HFF-Myc (cell line): ENCODE measurements around the gene PRKCE.

Experiments used
- DNase-seq: peaks from one replicate; pipeline ENCODE4 v3.0.0-alpha.2; 2011; ENCODE audit warnings: low read depth; ENCODE audit errors: extremely low read depth
- H3K4me3 ChIP-seq: replicated peaks from 2 replicates; pipeline ENCODE4 v1.5.1; 2011; ENCODE audit warnings: low read depth, mild to moderate bottlenecking, control low read depth, low read length
- TF ChIP-seq, protein P1 (sequence below): IDR thresholded peaks from 2 replicates; pipeline ENCODE4 v1.5.1; 2012; ENCODE audit warnings: mild to moderate bottlenecking, low read depth, low read length, control low read depth; ENCODE audit errors: missing control alignments

The PRKCE gene

DNA sequence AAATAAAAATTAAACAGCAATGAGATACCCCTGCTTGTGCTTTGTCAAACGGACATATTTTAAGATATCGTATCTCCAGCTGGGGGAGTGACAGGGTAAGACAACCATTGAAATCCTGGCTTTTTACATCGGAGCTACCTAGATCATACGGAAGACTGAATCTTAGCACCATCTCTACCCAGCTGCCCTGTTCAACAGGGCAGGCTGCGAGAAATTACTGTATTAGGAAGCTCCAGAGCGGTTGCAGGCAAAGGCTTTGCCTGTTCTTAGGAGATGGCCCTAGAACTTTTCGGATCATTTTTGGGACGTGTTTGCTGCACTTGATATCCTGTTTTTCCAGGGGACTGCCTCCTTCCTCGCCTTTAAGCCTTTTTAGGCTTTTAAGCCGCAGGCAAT is 2.0 kb upstream of the PRKCE start:
- H3K4me3 ChIP-seq, result peak overlapping the region; percentile 73
- TF ChIP-seq, protein P1, sequence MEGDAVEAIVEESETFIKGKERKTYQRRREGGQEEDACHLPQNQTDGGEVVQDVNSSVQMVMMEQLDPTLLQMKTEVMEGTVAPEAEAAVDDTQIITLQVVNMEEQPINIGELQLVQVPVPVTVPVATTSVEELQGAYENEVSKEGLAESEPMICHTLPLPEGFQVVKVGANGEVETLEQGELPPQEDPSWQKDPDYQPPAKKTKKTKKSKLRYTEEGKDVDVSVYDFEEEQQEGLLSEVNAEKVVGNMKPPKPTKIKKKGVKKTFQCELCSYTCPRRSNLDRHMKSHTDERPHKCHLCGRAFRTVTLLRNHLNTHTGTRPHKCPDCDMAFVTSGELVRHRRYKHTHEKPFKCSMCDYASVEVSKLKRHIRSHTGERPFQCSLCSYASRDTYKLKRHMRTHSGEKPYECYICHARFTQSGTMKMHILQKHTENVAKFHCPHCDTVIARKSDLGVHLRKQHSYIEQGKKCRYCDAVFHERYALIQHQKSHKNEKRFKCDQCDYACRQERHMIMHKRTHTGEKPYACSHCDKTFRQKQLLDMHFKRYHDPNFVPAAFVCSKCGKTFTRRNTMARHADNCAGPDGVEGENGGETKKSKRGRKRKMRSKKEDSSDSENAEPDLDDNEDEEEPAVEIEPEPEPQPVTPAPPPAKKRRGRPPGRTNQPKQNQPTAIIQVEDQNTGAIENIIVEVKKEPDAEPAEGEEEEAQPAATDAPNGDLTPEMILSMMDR, result no peak
- DNase-seq, result no peak

DNA sequence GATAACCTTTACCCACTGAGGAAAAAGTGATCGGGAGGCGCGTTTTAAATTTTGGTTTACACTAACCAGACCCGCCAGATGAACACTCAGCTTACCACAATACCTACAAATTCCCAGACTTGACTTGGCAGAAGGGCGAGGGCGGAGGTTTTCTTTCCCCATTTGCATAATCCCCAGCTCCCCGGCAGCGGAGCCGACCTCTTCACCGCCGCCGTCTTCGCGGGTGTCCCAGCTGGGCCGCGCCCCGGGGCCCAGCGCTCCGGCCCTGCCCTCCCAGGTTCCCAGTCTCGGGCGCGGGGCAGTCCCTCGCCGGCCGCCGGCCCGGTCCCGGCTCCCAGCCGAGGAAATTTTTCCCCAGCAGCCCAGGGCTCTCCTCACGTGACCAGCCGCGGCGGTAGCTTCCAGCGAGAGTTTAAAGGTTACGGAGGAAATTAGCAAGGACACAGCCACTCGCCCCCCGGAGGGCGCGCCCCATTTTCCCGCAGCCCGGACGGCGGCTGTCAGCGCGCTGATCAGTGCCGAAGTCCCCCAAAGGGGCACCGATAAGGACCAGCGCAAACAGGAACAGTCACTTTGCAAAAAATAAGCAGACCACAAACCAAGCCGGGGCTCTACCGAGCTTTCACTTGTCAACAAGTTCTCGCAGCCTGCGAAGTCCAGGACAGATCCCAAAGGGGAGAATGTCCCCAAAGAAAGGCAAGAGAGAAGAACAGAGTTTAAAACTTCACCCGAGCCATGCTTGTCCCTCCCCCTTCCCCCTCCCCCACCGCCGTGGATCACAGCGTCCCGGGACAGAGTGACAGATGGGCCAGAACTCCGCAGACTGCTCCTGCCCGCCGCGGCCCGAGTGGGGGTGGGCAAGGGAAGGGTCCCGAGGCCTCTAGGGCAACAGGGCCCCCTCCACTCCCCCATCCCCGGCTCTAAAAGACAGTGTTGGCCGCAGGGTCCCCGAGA is 1.3 kb upstream of the PRKCE start:
- no peak for DNase-seq
- TF ChIP-seq, protein P1, result no peak

DNA sequence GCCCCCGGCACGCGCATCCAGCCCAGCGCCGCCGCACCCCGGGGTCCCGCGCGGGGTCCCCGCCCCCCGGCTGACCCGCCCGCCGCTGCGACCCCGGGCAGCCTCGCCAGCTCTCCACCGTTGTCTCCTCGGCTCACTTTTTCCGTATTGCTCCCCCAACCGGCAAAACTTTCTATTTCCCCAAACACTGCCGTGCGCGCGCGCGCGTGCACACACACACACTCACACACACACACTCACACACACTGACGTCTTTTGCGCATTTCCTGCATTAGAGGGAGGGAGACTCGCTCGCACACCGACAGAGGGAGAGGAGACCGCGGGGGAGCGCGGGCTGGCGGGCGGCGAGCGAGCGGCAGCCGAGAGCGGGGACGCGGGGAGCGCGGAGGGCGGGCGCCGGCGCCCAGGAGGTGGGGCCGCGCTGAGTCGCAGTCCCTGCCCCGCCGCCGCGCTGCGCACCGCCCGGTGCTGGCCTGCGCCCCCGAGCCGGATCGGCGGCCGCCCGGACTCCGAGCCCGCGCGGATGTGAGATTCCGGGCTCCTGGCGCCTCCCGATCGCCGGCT is 542 bp upstream of the PRKCE start:
- peak; percentile 90 for DNase-seq
- peak overlapping the region; percentile 73 for H3K4me3 ChIP-seq
- TF ChIP-seq, protein P1, result peak; percentile 36

More for the DNA sequence above, 1.3 kb upstream of the PRKCE start:
- peak overlapping the region; percentile 73 for H3K4me3 ChIP-seq

DNA sequence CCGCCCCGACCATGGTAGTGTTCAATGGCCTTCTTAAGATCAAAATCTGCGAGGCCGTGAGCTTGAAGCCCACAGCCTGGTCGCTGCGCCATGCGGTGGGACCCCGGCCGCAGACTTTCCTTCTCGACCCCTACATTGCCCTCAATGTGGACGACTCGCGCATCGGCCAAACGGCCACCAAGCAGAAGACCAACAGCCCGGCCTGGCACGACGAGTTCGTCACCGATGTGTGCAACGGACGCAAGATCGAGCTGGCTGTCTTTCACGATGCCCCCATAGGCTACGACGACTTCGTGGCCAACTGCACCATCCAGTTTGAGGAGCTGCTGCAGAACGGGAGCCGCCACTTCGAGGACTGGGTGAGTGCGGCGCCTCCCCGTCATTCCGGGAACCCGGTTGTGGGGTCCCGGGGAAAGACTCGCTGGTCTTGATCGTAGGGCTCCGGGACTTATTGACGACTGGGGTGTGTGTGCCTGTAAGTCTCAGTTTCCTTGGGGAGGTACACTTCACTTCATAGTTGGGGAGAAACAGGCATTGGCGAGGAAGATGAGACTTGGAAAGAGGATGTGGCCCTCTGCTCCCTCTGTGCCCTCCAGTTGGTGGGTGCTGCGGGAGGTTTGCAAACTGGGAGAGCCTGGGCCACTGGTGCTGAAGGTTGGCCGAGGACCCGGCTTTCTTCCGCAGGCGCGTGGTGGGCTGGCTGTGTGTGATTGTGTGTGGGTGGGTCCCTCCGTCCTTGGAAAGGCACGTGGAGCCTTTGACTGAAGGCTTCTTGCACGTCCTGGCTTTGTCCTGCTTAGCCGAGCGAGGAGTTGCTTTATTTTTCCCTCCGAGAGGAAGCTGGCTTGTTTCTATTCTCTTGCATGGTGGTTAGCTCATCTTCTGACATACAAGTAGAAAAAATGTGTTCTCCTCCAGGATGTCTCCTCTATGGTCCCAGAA is 886 bp downstream of the PRKCE start:
- TF ChIP-seq, protein P1, result no peak
- no peak for DNase-seq
- H3K4me3 ChIP-seq, result peak overlapping the region; percentile 73

DNA sequence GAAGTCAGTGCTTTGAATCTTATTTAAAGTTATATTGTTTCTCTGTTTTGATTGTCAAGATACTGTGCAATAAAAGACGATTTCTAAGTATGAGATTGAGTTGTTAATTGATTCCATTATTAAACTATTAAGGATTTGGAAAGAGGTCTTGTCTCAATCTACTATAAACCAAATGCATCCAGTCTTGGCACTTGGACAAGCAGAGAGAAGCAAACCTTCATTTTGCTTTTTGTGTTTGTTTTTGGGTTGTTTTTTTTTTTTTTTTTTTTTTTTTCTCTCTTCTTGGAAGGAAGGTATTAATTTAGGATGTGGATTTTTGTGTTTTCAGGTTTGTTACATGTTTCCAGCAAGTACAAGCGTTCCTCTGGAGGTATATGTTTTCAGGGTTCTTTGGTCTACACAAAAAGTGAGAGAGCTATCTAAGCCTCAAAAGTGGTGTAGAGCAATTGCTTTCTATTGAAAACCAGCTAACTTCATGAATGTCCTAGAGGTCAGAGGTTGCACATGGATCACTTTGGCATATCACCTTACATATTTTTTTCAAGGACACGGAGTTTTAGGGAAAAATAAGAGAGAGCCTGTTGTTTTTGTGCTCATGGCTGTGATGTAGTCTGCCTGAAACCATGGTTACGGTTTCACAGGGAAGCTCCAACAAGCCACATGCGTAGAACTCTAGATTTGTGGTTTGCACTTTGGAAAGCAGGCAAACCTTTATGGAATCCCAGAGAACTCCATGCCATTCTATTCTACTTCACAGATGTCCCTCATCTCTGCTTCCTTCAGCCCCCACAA is 1.8 kb downstream of the PRKCE start:
- TF ChIP-seq, protein P1, result no peak
- no peak for DNase-seq
- H3K4me3 ChIP-seq, result peak overlapping the region; percentile 73

DNA sequence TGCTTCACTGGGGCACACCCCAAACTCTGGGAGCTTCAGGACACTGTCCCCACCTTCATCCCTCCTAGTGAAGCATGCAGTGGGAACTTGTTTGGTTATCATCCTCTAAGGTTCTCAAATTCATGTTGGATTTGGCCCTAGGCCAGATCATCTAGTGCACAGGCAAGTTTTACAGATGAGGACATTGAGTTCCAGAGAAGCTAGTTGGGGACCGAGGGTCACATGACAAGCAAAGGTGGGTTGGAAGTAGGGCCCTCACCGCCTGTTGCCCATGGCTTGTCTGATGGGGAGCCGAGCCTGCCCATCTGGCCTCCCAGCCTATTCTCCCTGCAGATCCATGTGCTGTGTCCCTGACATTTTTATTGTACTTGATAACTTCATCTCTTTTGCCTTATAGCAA is 2.8 kb downstream of the PRKCE start:
- TF ChIP-seq, protein P1, result no peak
- no peak for DNase-seq
- H3K4me3 ChIP-seq, result peak overlapping the region; percentile 73
